ENCODE data around the gene OSBPL10. TPM values are rescaled to one million over a fixed set of nuclear protein-coding genes. Genes with fewer than 3 reads are reported as not detected.

OSBPL10 gene
- total RNA-seq, 4 donors from 2014 or later: 12.5 to 38.3 (median 22.7) TPM

- H3K4me3 ChIP-seq: no peak overlapping the region
- no peaks in the 10 kb centered on the region for H3K36me3 ChIP-seq
- TF ChIP-seq CTCF (IDR thresholded peaks at IDR 0.05): no peak
- TF ChIP-seq POLR2AphosphoS5 (IDR thresholded peaks at IDR 0.05): no peak
- no peak for TF ChIP-seq EP300 (IDR thresholded peaks at IDR 0.05)
- no peak for TF ChIP-seq POLR2A (IDR thresholded peaks at IDR 0.05)
- DNase-seq (ENCODE audit: low spot score in 2 of 2): no peak
- no peak overlapping the region for H3K27ac ChIP-seq
- no peaks in the 10 kb centered on the region for H3K27me3 ChIP-seq
- H3K4me1 ChIP-seq: no peaks in the 10 kb centered on the region
- 73% methylated on average over 5 of the region's 10 CpGs for WGBS
- no peaks in the 10 kb centered on the region for H3K9me3 ChIP-seq
Measured at GRCh38 chr3:31817411-31817966, 163.6 kb downstream of the OSBPL10 start.

GRCh38 chr3:31815631-31816440 is 165.2 kb downstream of the OSBPL10 start:
- no peak overlapping the region for H3K27ac ChIP-seq
- WGBS: 52% methylated on average over 10 of the region's 11 CpGs
- no peaks in the 10 kb centered on the region for H3K36me3 ChIP-seq
- no peak for TF ChIP-seq CTCF (IDR thresholded peaks at IDR 0.05)
- TF ChIP-seq EP300 (IDR thresholded peaks at IDR 0.05): no peak
- TF ChIP-seq POLR2AphosphoS5 (IDR thresholded peaks at IDR 0.05): no peak
- no peak for TF ChIP-seq POLR2A (IDR thresholded peaks at IDR 0.05)
- no peak overlapping the region for H3K4me3 ChIP-seq
- DNase-seq (ENCODE audit: low spot score in 2 of 2): no peak
- no peaks in the 10 kb centered on the region for H3K9me3 ChIP-seq
- H3K27me3 ChIP-seq: no peaks in the 10 kb centered on the region
- no peaks in the 10 kb centered on the region for H3K4me1 ChIP-seq

GRCh38 chr3:31815006-31815405 is 166.1 kb downstream of the OSBPL10 start:
- H3K4me1 ChIP-seq: no peaks in the 10 kb centered on the region
- no peak overlapping the region for H3K27ac ChIP-seq
- TF ChIP-seq EP300 (IDR thresholded peaks at IDR 0.05): no peak
- 85% methylated on average over 5 of the region's 6 CpGs for WGBS
- H3K9me3 ChIP-seq: no peaks in the 10 kb centered on the region
- no peaks in the 10 kb centered on the region for H3K27me3 ChIP-seq
- H3K4me3 ChIP-seq: no peak overlapping the region
- no peak for DNase-seq (ENCODE audit: low spot score in 2 of 2)
- H3K36me3 ChIP-seq: no peaks in the 10 kb centered on the region

- no peak overlapping the region for H3K27ac ChIP-seq
- no peak for DNase-seq (ENCODE audit: low spot score in 2 of 2)
- no peak overlapping the region for H3K4me3 ChIP-seq
- no peaks in the 10 kb centered on the region for H3K36me3 ChIP-seq
- no peak for TF ChIP-seq CTCF (IDR thresholded peaks at IDR 0.05)
- no peak for TF ChIP-seq POLR2A (IDR thresholded peaks at IDR 0.05)
- no peak for TF ChIP-seq EP300 (IDR thresholded peaks at IDR 0.05)
- TF ChIP-seq POLR2AphosphoS5 (IDR thresholded peaks at IDR 0.05): no peak
- H3K9me3 ChIP-seq: no peaks in the 10 kb centered on the region
- H3K4me1 ChIP-seq: no peaks in the 10 kb centered on the region
- WGBS: 82% methylated on average over 7 of the region's 7 CpGs
- no peaks in the 10 kb centered on the region for H3K27me3 ChIP-seq
Measured at GRCh38 chr3:31813686-31814085, 167.4 kb downstream of the OSBPL10 start.

- no peak overlapping the region for H3K27ac ChIP-seq
- TF ChIP-seq CTCF (IDR thresholded peaks at IDR 0.05): no peak
- no peak for TF ChIP-seq POLR2AphosphoS5 (IDR thresholded peaks at IDR 0.05)
- no peak for TF ChIP-seq EP300 (IDR thresholded peaks at IDR 0.05)
- no peak for TF ChIP-seq POLR2A (IDR thresholded peaks at IDR 0.05)
- DNase-seq (ENCODE audit: low spot score in 2 of 2): no peak
- H3K9me3 ChIP-seq: no peaks in the 10 kb centered on the region
- no peaks in the 10 kb centered on the region for H3K36me3 ChIP-seq
- H3K27me3 ChIP-seq: no peaks in the 10 kb centered on the region
- H3K4me1 ChIP-seq: no peaks in the 10 kb centered on the region
- H3K4me3 ChIP-seq: no peak overlapping the region
Measured at GRCh38 chr3:31813197-31813596, 167.9 kb downstream of the OSBPL10 start.
